ENCODE results near the gene SEMA3B. TPM values are rescaled to one million over a fixed set of nuclear protein-coding genes. Genes with fewer than 3 reads are reported as not detected.

The SEMA3B gene
- total RNA-seq = 1 to 10 TPM; 1.9 to 2.0 TPM
- 0.15 TPM for polyA plus RNA-seq (2013, experiment 1 of 2)
- 1.4 TPM for polyA plus RNA-seq (2013, experiment 2 of 2)
- total RNA-seq = 0 to 2.7 (median 0.49) reads per million in 172 experiments

- Histone ChIP-seq H3K36me3 (ENCODE audit: insufficient read depth, low read length) (no peaks in the 10 kb centered on the region), H3K9me3 (ENCODE audit: control insufficient read depth in 1 of 2, insufficient read depth in 1 of 2, low read length in 2 of 2) (peaks cover 0 to 5% of the 10 kb centered on the region in 2 experiments), H3K4me1 (ENCODE audit: insufficient read depth, low read length) (peaks cover 12% of the 10 kb centered on the region), H3K4me3 (ENCODE audit: low read length) (no peak within 1 kb of the TSS), H3K27ac (ENCODE audit: low read depth in 1 of 2, low read length in 2 of 2) (no peak within 1 kb of the TSS), H3K27me3 (ENCODE audit: control insufficient read depth in 1 of 2, insufficient read depth in 2 of 2, low read length in 2 of 2) (peaks cover 7 to 17% of the 10 kb centered on the region in 2 experiments)
- Mint-ChIP-seq H3K4me1 (ENCODE audit: low read depth) (peaks cover 11% of the 10 kb centered on the region), H3K36me3 (ENCODE audit: low read depth) (no peaks in the 10 kb centered on the region), H3K9me3 (no peaks in the 10 kb centered on the region), H3K4me3 (no peak within 1 kb of the TSS), H3K27me3 (peaks cover 21% of the 10 kb centered on the region), H3K27ac (no peak within 1 kb of the TSS)
- TF ChIP-seq CTCF (IDR thresholded peaks at IDR 0.05) = no peak
- CTCF ChIA-PET = no interaction called here
- POLR2A ChIA-PET = no interaction called here
- intact Hi-C loops (cut with DNase I, micrococcal nuclease) = no loop called here
- no peak for DNase-seq
- no peak for ATAC-seq (ENCODE audit: poor library complexity)
Observed at GRCh38 chr3:50268703-50269451, at the start of gene SEMA3B. Gene SEMA3B, plus strand, starts transcription at chr3:50269147. Its CDS starts 94 bp downstream, at chr3:50269241.

- DNase-seq (no peak), ATAC-seq (ENCODE audit: poor library complexity) (no peak)
- H3K9me3 Mint-ChIP-seq = no peaks in the 10 kb centered on the region
- no peaks in the 10 kb centered on the region for H3K36me3 ChIP-seq (ENCODE audit: insufficient read depth, low read length)
- POLR2A ChIA-PET = no interaction called here
- H3K36me3 Mint-ChIP-seq (ENCODE audit: low read depth) = no peaks in the 10 kb centered on the region
- H3K4me3 Mint-ChIP-seq = no peak overlapping the region
- H3K9me3 ChIP-seq (ENCODE audit: control insufficient read depth in 1 of 2, insufficient read depth in 1 of 2, low read length in 2 of 2) = no peaks in the 10 kb centered on the region
- H3K4me1 ChIP-seq (ENCODE audit: insufficient read depth, low read length) = peaks cover 12% of the 10 kb centered on the region
- H3K27ac Mint-ChIP-seq = no peak overlapping the region
- H3K27me3 ChIP-seq (ENCODE audit: control insufficient read depth in 1 of 2, insufficient read depth in 2 of 2, low read length in 2 of 2) = no peaks in the 10 kb centered on the region
- no peak overlapping the region for H3K4me3 ChIP-seq (ENCODE audit: low read length)
- CTCF ChIA-PET = no interaction called here
- no peak overlapping the region for H3K27ac ChIP-seq (ENCODE audit: low read depth in 1 of 2, low read length in 2 of 2)
- no peaks in the 10 kb centered on the region for H3K27me3 Mint-ChIP-seq
- H3K4me1 Mint-ChIP-seq (ENCODE audit: low read depth) = no peaks in the 10 kb centered on the region
- TF ChIP-seq CTCF (IDR thresholded peaks at IDR 0.05) = no peak
- intact Hi-C loops (cut with DNase I, micrococcal nuclease) = no loop called here
Observed at GRCh38 chr3:50219285-50219684, 49.7 kb upstream of the SEMA3B start.

DNA sequence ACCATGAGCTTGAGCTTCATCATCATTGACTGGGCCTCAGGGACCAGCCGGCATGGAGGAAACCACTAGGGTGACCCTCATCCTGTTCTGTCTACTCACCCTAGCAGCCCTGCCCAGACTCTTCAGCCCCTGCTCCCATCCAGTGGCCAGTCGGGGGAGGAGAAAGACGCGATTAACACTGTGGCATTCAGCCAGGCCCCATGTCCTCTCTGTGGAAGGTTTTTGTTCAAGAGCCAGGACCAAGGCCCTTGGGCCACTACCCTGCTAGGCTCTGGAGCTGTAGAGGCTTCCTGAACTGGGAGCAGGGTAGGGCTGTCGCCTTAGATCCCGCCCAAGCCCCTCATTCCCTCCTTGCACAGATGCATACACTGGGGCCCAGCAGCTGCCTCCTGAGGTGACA lies 48.8 kb upstream of the SEMA3B start:
- ATAC-seq (ENCODE audit: poor library complexity) = no peak
- DNase-seq = no peak
- H3K27me3 Mint-ChIP-seq = no peaks in the 10 kb centered on the region
- no peaks in the 10 kb centered on the region for H3K27me3 ChIP-seq (ENCODE audit: control insufficient read depth in 1 of 2, insufficient read depth in 2 of 2, low read length in 2 of 2)
- no peaks in the 10 kb centered on the region for H3K9me3 Mint-ChIP-seq
- no peak overlapping the region for H3K4me3 Mint-ChIP-seq
- no peaks in the 10 kb centered on the region for H3K36me3 Mint-ChIP-seq (ENCODE audit: low read depth)
- ChIA-PET POLR2A (no interaction called here), CTCF (no interaction called here)
- H3K4me3 ChIP-seq (ENCODE audit: low read length) = no peak overlapping the region
- no peak overlapping the region for H3K27ac Mint-ChIP-seq
- intact Hi-C loops (cut with DNase I, micrococcal nuclease) = no loop called here
- H3K4me1 ChIP-seq (ENCODE audit: insufficient read depth, low read length) = peaks cover 12% of the 10 kb centered on the region
- no peaks in the 10 kb centered on the region for H3K36me3 ChIP-seq (ENCODE audit: insufficient read depth, low read length)
- no peaks in the 10 kb centered on the region for H3K9me3 ChIP-seq (ENCODE audit: control insufficient read depth in 1 of 2, insufficient read depth in 1 of 2, low read length in 2 of 2)
- no peaks in the 10 kb centered on the region for H3K4me1 Mint-ChIP-seq (ENCODE audit: low read depth)
- H3K27ac ChIP-seq (ENCODE audit: low read depth in 1 of 2, low read length in 2 of 2) = no peak overlapping the region
- no peak for TF ChIP-seq CTCF (IDR thresholded peaks at IDR 0.05)
